ENCODE results near the gene HLA-F.
A peak's percentile ranks its signal among the peaks of the same experiment; 100 is the strongest.

The HLA-F gene

DNA sequence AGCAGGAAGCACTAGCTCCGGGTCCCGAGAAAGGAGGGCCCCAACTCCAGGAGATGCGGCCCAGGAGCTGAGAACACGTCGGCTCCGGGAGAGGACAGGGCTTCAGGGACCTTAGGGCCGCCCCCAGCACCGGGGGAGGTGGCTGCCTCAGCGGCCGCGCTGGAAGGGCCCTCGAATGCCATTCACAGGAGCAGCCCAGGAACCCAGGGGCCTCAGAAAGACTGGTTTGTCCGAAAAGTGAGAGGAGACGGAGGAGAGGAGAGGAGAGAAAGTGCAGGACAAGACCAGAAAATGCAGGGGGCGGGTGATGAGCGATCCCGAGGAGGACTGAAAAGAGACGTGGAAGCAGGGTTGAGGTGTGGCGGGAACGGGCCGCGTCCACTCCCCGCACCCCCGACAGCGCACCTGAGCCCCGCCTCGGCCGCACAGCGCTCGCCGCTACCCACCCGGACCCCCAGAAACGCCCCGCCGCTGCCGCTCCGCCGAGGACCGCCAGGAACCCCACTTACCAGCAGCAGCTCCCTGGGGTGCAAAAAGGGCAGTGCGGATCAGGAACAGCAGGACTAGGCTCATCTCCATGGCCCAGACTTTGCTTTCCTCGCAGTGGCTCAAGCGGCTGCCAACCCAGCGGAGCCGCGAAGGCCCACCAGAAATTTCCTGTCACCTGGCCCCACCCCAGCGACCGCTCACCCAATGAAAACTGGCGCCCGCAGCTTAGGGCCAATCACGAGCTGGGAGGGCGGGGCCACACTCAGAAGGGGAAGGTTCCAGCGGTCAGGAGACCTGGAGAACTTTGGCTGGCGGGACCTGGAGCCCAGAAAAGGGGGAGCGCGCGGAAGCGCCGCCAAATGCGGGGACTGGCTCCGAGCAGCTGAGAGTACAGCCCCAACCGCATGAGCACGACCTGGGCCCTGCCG is 25.4 kb downstream of the HLA-F start (continued):
- TF ChIP-seq ZFP37 (tag by site-specific recombination; IDR thresholded peaks at IDR 0.05) (peak; percentile 61; the same call in 1 of the 2 replicates), ZNF202 (tag by site-specific recombination; IDR thresholded peaks at IDR 0.05; ENCODE audit: borderline replicate concordance) (no peak), PRDM2 (tag by site-specific recombination; IDR thresholded peaks at IDR 0.05; ENCODE audit: borderline replicate concordance) (no peak), ZNF221 (tag by site-specific recombination; IDR thresholded peaks at IDR 0.05; ENCODE audit: borderline replicate concordance) (no peak), SP3 (tag by site-specific recombination; IDR thresholded peaks at IDR 0.05) (peak; percentile 66), ZNF18 (tag by site-specific recombination; IDR thresholded peaks at IDR 0.05) (no peak), ZBTB8A (tag by site-specific recombination; IDR thresholded peaks at IDR 0.05) (no peak; the same call in 1 of the 2 replicates), ZNF623 (tag by site-specific recombination; IDR thresholded peaks at IDR 0.05) (no peak), ZNF133 (tag by site-specific recombination; IDR thresholded peaks at IDR 0.05) (no peak), ZNF510 (tag by site-specific recombination; IDR thresholded peaks at IDR 0.05; ENCODE audit: insufficient replicate concordance) (no peak), ZNF354C (tag by site-specific recombination; IDR thresholded peaks at IDR 0.05; ENCODE audit: borderline replicate concordance, low read depth) (no peak), ZNF549 (tag by site-specific recombination; IDR thresholded peaks at IDR 0.05) (no peak), REPIN1 (tag by site-specific recombination; IDR thresholded peaks at IDR 0.05; ENCODE audit: low read depth) (no peak), ZNF280D (tag by site-specific recombination; IDR thresholded peaks at IDR 0.05) (no peak), ZNF76 (tag by site-specific recombination; IDR thresholded peaks at IDR 0.05; ENCODE audit: borderline replicate concordance, low read depth) (no peak), ZFP3 (tag by site-specific recombination; IDR thresholded peaks at IDR 0.05; ENCODE audit: low read depth) (no peak), ZNF404 (tag by site-specific recombination; IDR thresholded peaks at IDR 0.05) (no peak), ZEB2 (tag by site-specific recombination; IDR thresholded peaks at IDR 0.05) (0 out of 2 replicates have a peak, but pooled peaks have one; percentile 59), ZNF701 (tag by site-specific recombination; IDR thresholded peaks at IDR 0.05) (no peak), ZNF280C (tag by site-specific recombination; IDR thresholded peaks at IDR 0.05) (no peak), ZNF211 (tag by site-specific recombination; IDR thresholded peaks at IDR 0.05; ENCODE audit: low read depth) (no peak)
- TF ChIP-seq, protein P1, sequence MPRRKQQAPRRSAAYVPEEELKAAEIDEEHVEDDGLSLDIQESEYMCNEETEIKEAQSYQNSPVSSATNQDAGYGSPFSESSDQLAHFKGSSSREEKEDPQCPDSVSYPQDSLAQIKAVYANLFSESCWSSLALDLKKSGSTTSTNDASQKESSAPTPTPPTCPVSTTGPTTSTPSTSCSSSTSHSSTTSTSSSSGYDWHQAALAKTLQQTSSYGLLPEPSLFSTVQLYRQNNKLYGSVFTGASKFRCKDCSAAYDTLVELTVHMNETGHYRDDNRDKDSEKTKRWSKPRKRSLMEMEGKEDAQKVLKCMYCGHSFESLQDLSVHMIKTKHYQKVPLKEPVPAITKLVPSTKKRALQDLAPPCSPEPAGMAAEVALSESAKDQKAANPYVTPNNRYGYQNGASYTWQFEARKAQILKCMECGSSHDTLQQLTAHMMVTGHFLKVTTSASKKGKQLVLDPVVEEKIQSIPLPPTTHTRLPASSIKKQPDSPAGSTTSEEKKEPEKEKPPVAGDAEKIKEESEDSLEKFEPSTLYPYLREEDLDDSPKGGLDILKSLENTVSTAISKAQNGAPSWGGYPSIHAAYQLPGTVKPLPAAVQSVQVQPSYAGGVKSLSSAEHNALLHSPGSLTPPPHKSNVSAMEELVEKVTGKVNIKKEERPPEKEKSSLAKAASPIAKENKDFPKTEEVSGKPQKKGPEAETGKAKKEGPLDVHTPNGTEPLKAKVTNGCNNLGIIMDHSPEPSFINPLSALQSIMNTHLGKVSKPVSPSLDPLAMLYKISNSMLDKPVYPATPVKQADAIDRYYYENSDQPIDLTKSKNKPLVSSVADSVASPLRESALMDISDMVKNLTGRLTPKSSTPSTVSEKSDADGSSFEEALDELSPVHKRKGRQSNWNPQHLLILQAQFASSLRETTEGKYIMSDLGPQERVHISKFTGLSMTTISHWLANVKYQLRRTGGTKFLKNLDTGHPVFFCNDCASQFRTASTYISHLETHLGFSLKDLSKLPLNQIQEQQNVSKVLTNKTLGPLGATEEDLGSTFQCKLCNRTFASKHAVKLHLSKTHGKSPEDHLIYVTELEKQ (tag by site-specific recombination; IDR thresholded peaks at IDR 0.05; ENCODE audit: borderline replicate concordance), result no peak
